Measurements from ENCODE around the gene ZGRF1. TPM values are rescaled to one million over a fixed set of nuclear protein-coding genes. Genes with fewer than 3 reads are reported as not detected.

ZGRF1 gene
- polyA plus RNA-seq, 2 of the 4 experiments (the other 2 are of a cell fraction) = 5.4 to 7.4 TPM

DNA sequence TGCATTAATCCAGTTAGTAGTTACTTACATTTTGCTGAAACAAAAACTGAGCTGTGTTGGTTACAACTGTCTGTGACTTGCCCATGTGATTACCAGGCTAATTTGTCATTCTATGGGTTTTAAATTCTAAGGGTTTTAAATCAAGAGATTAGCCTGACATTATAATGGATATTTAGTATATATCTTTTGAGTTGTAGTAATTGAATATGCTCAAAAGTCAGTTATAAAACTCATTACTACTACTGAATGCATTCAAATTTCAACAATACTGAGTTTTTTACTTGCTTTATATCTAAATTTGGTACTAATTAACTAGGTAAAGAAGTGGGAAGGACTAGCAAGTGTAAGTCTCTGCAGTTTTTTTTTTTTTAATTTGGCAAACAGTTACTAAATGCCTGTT lies 14.9 kb upstream of the ZGRF1 start:
- ATAC-seq (no peak), FAIRE-seq (no peak), DNase-seq (ENCODE audit: low read depth in 1 of 2, low spot score in 1 of 2) (no peak)
- Histone ChIP-seq H3K9me3 (no peaks in the 10 kb centered on the region), H3K4me1 (no peaks in the 10 kb centered on the region), H3K27ac (no peak overlapping the region), H3K4me3 (no peak overlapping the region), H3K4me2 (no peak overlapping the region)
- ChIA-PET CTCF (no interaction called here), POLR2A (no interaction called here)
- no peak for TF ChIP-seq CHD4 (IDR thresholded peaks at IDR 0.05; ENCODE audit: borderline replicate concordance)
- no peak for TF ChIP-seq ZFP36 (IDR thresholded peaks at IDR 0.05; ENCODE audit: borderline replicate concordance, partially characterized antibody)
- TF ChIP-seq MAFK (IDR thresholded peaks at IDR 0.05; ENCODE audit: partially characterized antibody) = no peak
- TF ChIP-seq EP300 (IDR thresholded peaks at IDR 0.05) = no peak
- TF ChIP-seq, protein P1, sequence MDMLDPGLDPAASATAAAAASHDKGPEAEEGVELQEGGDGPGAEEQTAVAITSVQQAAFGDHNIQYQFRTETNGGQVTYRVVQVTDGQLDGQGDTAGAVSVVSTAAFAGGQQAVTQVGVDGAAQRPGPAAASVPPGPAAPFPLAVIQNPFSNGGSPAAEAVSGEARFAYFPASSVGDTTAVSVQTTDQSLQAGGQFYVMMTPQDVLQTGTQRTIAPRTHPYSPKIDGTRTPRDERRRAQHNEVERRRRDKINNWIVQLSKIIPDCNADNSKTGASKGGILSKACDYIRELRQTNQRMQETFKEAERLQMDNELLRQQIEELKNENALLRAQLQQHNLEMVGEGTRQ (IDR thresholded peaks at IDR 0.05) = no peak
- TF ChIP-seq POLR2AphosphoS2 (conservative IDR thresholded peaks at IDR 0.05; ENCODE audit: low read length) = no peak
- no peak for TF ChIP-seq RARB (CRISPR knock-in tag; IDR thresholded peaks at IDR 0.05)
- no peak for TF ChIP-seq TFCP2L1 (CRISPR knock-in tag; IDR thresholded peaks at IDR 0.05)

DNA sequence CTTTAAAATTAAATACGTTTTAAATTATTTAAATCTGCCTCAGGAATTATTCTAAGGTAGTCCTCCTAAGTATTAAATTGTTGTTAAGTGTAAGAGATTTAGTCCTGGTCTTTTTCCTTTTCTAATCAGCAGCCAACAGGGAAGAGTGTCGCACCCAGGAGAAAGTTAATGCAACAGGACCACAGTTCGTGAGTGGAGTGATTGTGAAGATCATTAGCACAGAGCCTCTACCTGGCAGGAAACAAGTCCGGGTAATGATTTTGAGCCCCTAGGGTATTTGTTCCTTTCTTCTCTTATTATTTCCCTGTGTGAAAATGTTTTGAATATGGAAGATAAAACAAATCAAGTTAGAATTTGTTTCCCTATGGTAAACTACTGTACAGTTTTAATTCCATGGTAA lies 13.6 kb upstream of the ZGRF1 start:
- WGBS (ENCODE audit: missing lambda C conversion rate) = 84% methylated on average over 4 of the region's 4 CpGs
- H3K27ac ChIP-seq = no peak overlapping the region
- no peaks in the 10 kb centered on the region for H3K4me1 ChIP-seq
- CTCF ChIA-PET = no interaction called here
- ATAC-seq (no peak), FAIRE-seq (no peak), DNase-seq (ENCODE audit: low read depth in 1 of 2, low spot score in 1 of 2) (no peak)
- POLR2A ChIA-PET = no interaction called here
- no peak overlapping the region for H3K4me3 ChIP-seq
- H3K9me3 ChIP-seq = no peaks in the 10 kb centered on the region
- no peak overlapping the region for H3K4me2 ChIP-seq
- TF ChIP-seq FOSB (CRISPR knock-in tag; IDR thresholded peaks at IDR 0.05) (no peak), ZSCAN20 (CRISPR knock-in tag; IDR thresholded peaks at IDR 0.05) (no peak), FOXS1 (CRISPR knock-in tag; IDR thresholded peaks at IDR 0.05) (no peak), ZNF302 (CRISPR knock-in tag; IDR thresholded peaks at IDR 0.05) (no peak), RAD21 (conservative IDR thresholded peaks at IDR 0.05 in 1 of 2, IDR thresholded peaks at IDR 0.05 in 1 of 2) (no peak), EP300 (IDR thresholded peaks at IDR 0.05) (no peak), SMC3 (IDR thresholded peaks at IDR 0.05) (no peak), HOXB13 (CRISPR knock-in tag; IDR thresholded peaks at IDR 0.05; ENCODE audit: low read depth) (no peak), ZFP36 (IDR thresholded peaks at IDR 0.05; ENCODE audit: borderline replicate concordance, partially characterized antibody) (no peak), KDM5A (IDR thresholded peaks at IDR 0.05) (no peak), CHD2 (IDR thresholded peaks at IDR 0.05; ENCODE audit: low read length, partially characterized antibody) (no peak), EHMT2 (IDR thresholded peaks at IDR 0.05; ENCODE audit: low read depth) (no peak), KDM1A (IDR thresholded peaks at IDR 0.05; ENCODE audit: low read depth) (no peak), TFCP2L1 (CRISPR knock-in tag; IDR thresholded peaks at IDR 0.05) (no peak)
- TF ChIP-seq, protein P2, sequence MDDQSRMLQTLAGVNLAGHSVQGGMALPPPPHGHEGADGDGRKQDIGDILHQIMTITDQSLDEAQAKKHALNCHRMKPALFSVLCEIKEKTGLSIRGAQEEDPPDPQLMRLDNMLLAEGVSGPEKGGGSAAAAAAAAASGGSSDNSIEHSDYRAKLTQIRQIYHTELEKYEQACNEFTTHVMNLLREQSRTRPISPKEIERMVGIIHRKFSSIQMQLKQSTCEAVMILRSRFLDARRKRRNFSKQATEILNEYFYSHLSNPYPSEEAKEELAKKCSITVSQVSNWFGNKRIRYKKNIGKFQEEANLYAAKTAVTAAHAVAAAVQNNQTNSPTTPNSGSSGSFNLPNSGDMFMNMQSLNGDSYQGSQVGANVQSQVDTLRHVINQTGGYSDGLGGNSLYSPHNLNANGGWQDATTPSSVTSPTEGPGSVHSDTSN (IDR thresholded peaks at IDR 0.05) = no peak
- TF ChIP-seq, protein P3, sequence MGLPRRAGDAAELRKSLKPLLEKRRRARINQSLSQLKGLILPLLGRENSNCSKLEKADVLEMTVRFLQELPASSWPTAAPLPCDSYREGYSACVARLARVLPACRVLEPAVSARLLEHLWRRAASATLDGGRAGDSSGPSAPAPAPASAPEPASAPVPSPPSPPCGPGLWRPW (IDR thresholded peaks at IDR 0.05) = no peak

DNA sequence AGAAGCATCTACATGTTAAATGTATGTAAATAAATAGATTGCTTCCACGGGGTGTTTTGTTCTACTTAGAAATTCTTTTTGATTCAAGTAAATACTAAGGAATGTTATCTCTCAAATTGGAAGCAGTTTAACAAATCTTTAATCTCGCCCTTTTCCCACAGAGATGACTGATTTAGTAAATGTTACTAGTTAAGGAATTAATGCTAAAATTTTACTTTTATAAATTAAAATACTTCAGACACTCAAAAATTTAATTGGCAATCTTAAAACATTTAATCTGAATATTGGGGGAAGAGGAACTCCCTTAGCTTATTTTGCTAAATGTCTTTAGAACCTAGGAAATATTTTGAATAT lies 12.3 kb upstream of the ZGRF1 start:
- ATAC-seq (no peak), FAIRE-seq (no peak), DNase-seq (ENCODE audit: low read depth in 1 of 2, low spot score in 1 of 2) (no peak)
- WGBS (ENCODE audit: missing lambda C conversion rate) = 58% methylated on average over 2 of the region's 2 CpGs
- H3K9me3 ChIP-seq = no peaks in the 10 kb centered on the region
- no peak overlapping the region for H3K4me3 ChIP-seq
- ChIA-PET POLR2A (no interaction called here), CTCF (no interaction called here)
- H3K4me1 ChIP-seq = no peaks in the 10 kb centered on the region
- H3K27ac ChIP-seq = no peak overlapping the region
- no peak overlapping the region for H3K4me2 ChIP-seq
- TF ChIP-seq, protein P4, sequence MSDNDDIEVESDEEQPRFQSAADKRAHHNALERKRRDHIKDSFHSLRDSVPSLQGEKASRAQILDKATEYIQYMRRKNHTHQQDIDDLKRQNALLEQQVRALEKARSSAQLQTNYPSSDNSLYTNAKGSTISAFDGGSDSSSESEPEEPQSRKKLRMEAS (IDR thresholded peaks at IDR 0.05) = no peak
- TF ChIP-seq EHF (CRISPR knock-in tag; IDR thresholded peaks at IDR 0.05) (no peak), ZC3H11A (IDR thresholded peaks at IDR 0.05) (no peak), BHLHE40 (IDR thresholded peaks at IDR 0.05; ENCODE audit: low read depth, low read length) (no peak), SMC3 (IDR thresholded peaks at IDR 0.05) (no peak), ZFP36 (IDR thresholded peaks at IDR 0.05; ENCODE audit: borderline replicate concordance, partially characterized antibody) (no peak), CEBPB (IDR thresholded peaks at IDR 0.05) (no peak), EP300 (IDR thresholded peaks at IDR 0.05) (no peak), CHD2 (IDR thresholded peaks at IDR 0.05; ENCODE audit: low read length, partially characterized antibody) (no peak), EHMT2 (IDR thresholded peaks at IDR 0.05; ENCODE audit: low read depth) (no peak), POLR2AphosphoS2 (conservative IDR thresholded peaks at IDR 0.05; ENCODE audit: low read length) (no peak), NFE2L2 (conservative IDR thresholded peaks at IDR 0.05; ENCODE audit: low read length) (no peak), MAZ (IDR thresholded peaks at IDR 0.05; ENCODE audit: borderline replicate concordance, low read depth, low read length) (no peak)
- TF ChIP-seq, protein P5, sequence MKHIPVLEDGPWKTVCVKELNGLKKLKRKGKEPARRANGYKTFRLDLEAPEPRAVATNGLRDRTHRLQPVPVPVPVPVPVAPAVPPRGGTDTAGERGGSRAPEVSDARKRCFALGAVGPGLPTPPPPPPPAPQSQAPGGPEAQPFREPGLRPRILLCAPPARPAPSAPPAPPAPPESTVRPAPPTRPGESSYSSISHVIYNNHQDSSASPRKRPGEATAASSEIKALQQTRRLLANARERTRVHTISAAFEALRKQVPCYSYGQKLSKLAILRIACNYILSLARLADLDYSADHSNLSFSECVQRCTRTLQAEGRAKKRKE (CRISPR knock-in tag; IDR thresholded peaks at IDR 0.05; ENCODE audit: low read depth) = no peak
- TF ChIP-seq, protein P1 (IDR thresholded peaks at IDR 0.05) = no peak
- TF ChIP-seq, protein P6, sequence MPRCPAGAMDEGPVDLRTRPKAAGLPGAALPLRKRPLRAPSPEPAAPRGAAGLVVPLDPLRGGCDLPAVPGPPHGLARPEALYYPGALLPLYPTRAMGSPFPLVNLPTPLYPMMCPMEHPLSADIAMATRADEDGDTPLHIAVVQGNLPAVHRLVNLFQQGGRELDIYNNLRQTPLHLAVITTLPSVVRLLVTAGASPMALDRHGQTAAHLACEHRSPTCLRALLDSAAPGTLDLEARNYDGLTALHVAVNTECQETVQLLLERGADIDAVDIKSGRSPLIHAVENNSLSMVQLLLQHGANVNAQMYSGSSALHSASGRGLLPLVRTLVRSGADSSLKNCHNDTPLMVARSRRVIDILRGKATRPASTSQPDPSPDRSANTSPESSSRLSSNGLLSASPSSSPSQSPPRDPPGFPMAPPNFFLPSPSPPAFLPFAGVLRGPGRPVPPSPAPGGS (IDR thresholded peaks at IDR 0.05) = no peak

All from A549 (cell line).